BLaER1 treated with 17β-estradiol and CSF1 and Interleukin-3, amounts not matched to agents 10 nM and 100 nM (cell line): ENCODE data around the gene TMTC1.

Source experiments
- H3K27ac ChIP-seq, 11 experiments: shearing (Covaris generic); formaldehyde crosslinking; 2 replicates each; pipeline ENCODE4 v1.8.1; 2022
- H3K27me3 ChIP-seq, 11 experiments: shearing (Covaris generic); formaldehyde crosslinking; 2 replicates each; pipeline ENCODE4 v1.8.1; 2022
- H3K36me3 ChIP-seq, 11 experiments: shearing (Covaris generic); formaldehyde crosslinking; 2 replicates each; pipeline ENCODE4 v1.8.1; 2022
- H3K4me1 ChIP-seq, 10 experiments: shearing (Covaris generic); formaldehyde crosslinking; 2 replicates each; pipeline ENCODE4 v1.8.1; 2022
- H3K4me2 ChIP-seq, 11 experiments: shearing (Covaris generic); formaldehyde crosslinking; 2 replicates each; pipeline ENCODE4 v1.8.1; 2022
- H3K4me3 ChIP-seq, 10 experiments: shearing (Covaris generic); formaldehyde crosslinking; 2 replicates each; pipeline ENCODE4 v1.8.1; 2022
- H3K9ac ChIP-seq, 11 experiments: shearing (Covaris generic); formaldehyde crosslinking; 2 replicates each; pipeline ENCODE4 v1.8.1; 2022
- H3K9me3 ChIP-seq, 11 experiments: shearing (Covaris generic); formaldehyde crosslinking; replicated peaks in 1 of 11; 2 replicates each; pipeline ENCODE4 v1.8.1; 2022
- H4K20me1 ChIP-seq, 11 experiments: shearing (Covaris generic); formaldehyde crosslinking; 2 replicates each; pipeline ENCODE4 v1.8.1; 2022
- Cebpa-rat ChIP-seq, 11 experiments: shearing (Covaris generic); IDR thresholded peaks; 2 replicates each; pipeline ENCODE4 v1.8.1; 2022

The TMTC1 gene

DNA sequence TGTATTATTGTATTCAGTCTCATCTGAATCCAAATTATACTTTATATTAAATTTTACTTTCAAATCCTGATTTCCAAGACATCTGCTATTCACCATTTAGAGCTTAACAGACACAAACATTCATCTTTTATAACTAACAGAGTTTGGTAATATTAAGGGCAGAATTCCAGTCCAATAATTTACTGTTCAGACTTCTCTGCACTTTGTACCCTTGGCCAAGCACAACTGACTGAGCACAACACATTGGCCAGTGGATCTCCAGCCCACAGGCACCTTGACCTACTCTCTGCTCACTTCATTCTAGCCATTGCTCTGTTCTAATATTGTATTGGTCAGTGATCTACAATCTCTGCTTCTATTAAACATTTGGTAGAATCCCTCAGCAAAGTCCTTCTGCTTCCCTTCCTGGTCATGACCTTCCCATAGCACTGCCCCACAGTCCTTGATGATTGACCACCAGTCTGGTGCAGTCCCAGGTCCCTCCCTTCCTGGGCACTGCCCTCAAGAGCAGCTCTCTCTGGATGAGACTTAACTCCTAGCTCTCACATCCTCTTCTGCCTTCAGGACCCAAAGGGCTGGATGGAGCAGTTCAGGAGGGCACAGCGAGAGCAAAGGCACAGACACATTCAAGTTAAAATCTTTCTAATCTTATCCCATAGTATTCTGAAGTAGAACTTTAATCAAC, 188.5 kb downstream of the TMTC1 start:
- Histone ChIP-seq H3K9ac (no peak overlapping the region), H3K4me1 (no peaks in the 10 kb centered on the region), H3K27me3 (no peaks in the 10 kb centered on the region), H3K27ac (no peak overlapping the region), H4K20me1 (no peaks in the 10 kb centered on the region), H3K4me3 (no peak overlapping the region), H3K9me3 (no peaks in the 10 kb centered on the region), H3K4me2 (no peak overlapping the region), H3K36me3 (no peaks in the 10 kb centered on the region)
- no peak for TF ChIP-seq Cebpa-rat (IDR thresholded peaks at IDR 0.05)

DNA sequence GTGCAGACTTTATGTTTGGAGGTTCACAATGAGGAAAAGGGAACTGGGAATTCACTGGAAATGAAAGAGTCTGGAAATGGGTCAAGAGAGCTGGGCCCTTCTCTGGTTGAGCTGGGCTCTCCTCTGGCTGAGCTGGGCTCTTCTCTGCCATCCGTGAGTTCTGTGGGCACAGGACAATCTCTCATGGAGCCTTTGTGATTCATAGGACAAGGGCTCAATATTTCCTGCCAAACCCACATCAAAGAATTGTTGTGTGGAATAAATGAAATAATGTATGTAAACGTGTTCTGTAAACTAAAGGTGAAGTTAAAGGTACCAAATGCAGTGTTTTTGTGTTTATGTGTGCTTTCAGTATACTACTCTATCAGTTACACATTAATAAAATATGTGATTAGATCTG, 190.7 kb downstream of the TMTC1 start:
- Histone ChIP-seq H3K4me2 (no peak overlapping the region), H3K4me3 (no peak overlapping the region), H3K27me3 (no peaks in the 10 kb centered on the region), H3K9ac (no peak overlapping the region), H3K36me3 (no peaks in the 10 kb centered on the region), H3K9me3 (no peaks in the 10 kb centered on the region), H4K20me1 (no peaks in the 10 kb centered on the region), H3K27ac (no peak overlapping the region), H3K4me1 (no peaks in the 10 kb centered on the region)
- no peak for TF ChIP-seq Cebpa-rat (IDR thresholded peaks at IDR 0.05)

DNA sequence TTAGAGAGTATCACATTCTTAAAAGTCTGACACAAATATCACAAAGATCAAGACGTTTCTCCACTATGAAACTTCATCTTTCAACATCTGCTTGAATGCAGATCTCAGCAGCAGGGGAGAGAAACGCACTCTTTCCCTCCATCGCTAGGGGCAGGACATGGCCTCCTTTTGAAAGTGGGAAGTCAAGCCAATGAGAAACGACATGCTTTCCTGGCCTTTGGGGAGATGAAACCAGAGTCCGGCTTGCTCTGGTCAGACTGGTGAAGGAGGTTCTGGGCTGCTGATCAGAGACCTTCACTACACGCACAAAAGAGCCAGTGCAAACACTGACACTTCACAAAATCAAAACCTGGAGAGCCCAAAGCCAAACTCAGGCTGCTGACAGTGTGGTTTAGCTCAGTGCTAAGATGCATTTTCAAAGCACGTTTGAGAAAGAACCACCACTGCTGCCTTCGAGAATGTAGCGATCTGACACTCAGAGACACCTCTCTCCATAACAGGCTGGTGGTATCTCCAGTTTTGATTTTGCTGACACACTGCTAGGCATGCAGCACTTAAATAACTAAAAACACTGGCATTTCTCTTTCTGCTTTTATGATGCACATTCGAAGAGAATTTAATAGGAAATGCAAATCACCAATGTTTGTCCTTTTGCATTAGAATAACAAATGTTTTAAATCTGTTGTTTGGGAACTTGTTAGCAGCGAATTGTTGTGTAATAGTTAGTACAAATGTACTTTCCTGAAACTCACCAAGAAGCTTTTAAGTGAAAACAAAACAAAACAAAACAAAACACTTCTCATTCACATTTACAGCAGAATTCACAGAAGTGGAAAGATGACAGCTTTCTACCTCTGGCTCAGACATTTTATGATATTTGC, 192.4 kb downstream of the TMTC1 start:
- no peaks in the 10 kb centered on the region for H4K20me1 ChIP-seq
- H3K27ac ChIP-seq: no peak overlapping the region
- H3K4me2 ChIP-seq: no peak overlapping the region; a peak in 1 of 22 replicates
- TF ChIP-seq Cebpa-rat (IDR thresholded peaks at IDR 0.05): no peak
- H3K4me3 ChIP-seq: no peak overlapping the region
- no peaks in the 10 kb centered on the region for H3K27me3 ChIP-seq
- H3K9ac ChIP-seq: no peak overlapping the region
- no peaks in the 10 kb centered on the region for H3K36me3 ChIP-seq
- H3K4me1 ChIP-seq: no peaks in the 10 kb centered on the region
- H3K9me3 ChIP-seq: no peaks in the 10 kb centered on the region

DNA sequence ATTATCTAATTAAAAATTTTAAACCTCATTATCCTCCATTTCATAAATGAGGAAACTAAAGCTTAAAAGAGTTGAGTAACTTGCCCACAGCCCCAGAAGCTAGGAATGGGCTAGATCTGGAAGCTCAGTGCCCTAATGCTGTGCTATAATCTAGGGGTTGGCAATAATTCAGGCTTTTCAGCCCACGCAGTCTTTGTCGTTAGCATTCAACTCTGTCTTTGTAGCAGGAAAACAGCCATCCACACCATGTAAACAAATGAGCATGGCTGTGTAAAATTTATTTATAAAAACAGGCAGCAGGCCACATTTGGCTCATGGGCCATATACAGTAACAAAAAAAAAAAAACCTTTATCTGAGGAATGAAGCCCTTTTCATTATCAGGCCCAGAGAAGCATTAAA, 193.9 kb downstream of the TMTC1 start:
- Histone ChIP-seq H3K27ac (no peak overlapping the region), H4K20me1 (no peaks in the 10 kb centered on the region), H3K9me3 (no peaks in the 10 kb centered on the region), H3K4me1 (no peaks in the 10 kb centered on the region), H3K4me2 (no peak overlapping the region), H3K36me3 (no peaks in the 10 kb centered on the region), H3K27me3 (no peaks in the 10 kb centered on the region), H3K4me3 (no peak overlapping the region), H3K9ac (no peak overlapping the region)
- no peak for TF ChIP-seq Cebpa-rat (IDR thresholded peaks at IDR 0.05)

- Histone ChIP-seq H3K27me3 (no peaks in the 10 kb centered on the region), H3K9me3 (no peaks in the 10 kb centered on the region), H3K27ac (no peak overlapping the region), H3K36me3 (no peaks in the 10 kb centered on the region), H3K4me2 (no peak overlapping the region), H3K4me3 (no peak overlapping the region), H3K4me1 (no peaks in the 10 kb centered on the region), H4K20me1 (no peaks in the 10 kb centered on the region), H3K9ac (no peak overlapping the region)
- no peak for TF ChIP-seq Cebpa-rat (IDR thresholded peaks at IDR 0.05)
Measured at GRCh38 chr12:29589286-29589820, 194.4 kb downstream of the TMTC1 start.

GRCh38 chr12:29582677-29583272, 201.0 kb downstream of the TMTC1 start:
- Histone ChIP-seq H4K20me1 (no peaks in the 10 kb centered on the region), H3K9me3 (no peaks in the 10 kb centered on the region), H3K4me1 (peaks cover 0 to 21% (median 0%) of the 10 kb centered on the region in 10 experiments; a peak in 7 of 20 replicates), H3K9ac (no peak overlapping the region), H3K27me3 (no peaks in the 10 kb centered on the region), H3K27ac (no peak overlapping the region), H3K36me3 (no peaks in the 10 kb centered on the region), H3K4me2 (peak overlapping the region in 2 of 11 experiments; percentile 17 to 40; a peak in 1 of 22 replicates), H3K4me3 (no peak overlapping the region)
- no peak for TF ChIP-seq Cebpa-rat (IDR thresholded peaks at IDR 0.05)

DNA sequence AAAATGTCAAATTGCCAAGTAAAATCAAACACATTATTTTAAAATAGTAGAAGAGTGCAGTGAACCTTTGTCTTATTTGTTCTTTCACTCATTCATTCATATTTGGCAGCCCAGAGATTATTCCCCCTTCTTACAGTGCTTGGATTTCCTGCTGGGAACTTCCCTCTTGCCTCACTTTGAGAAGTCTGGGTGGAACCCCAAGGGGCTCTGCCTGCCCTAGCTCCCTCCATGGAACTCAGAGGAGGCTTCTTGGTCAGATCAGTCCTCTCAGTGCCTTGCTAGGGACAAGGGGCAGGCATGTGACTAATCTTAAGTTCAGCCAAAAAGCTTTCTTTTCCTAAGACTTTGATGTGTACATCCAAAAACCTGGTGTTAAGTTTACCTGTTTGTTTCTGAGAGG, 201.6 kb downstream of the TMTC1 start:
- H3K9ac ChIP-seq: no peak overlapping the region
- no peaks in the 10 kb centered on the region for H3K27me3 ChIP-seq
- H4K20me1 ChIP-seq: no peaks in the 10 kb centered on the region
- H3K9me3 ChIP-seq: no peaks in the 10 kb centered on the region
- no peak overlapping the region for H3K27ac ChIP-seq
- no peak for TF ChIP-seq Cebpa-rat (IDR thresholded peaks at IDR 0.05)
- H3K4me1 ChIP-seq: peaks cover 0 to 22% (median 0%) of the 10 kb centered on the region in 10 experiments; a peak in 7 of 20 replicates
- no peaks in the 10 kb centered on the region for H3K36me3 ChIP-seq
- peak overlapping the region in 2 of 11 experiments; percentile 17 to 40; a peak in 1 of 22 replicates for H3K4me2 ChIP-seq
- no peak overlapping the region for H3K4me3 ChIP-seq

- TF ChIP-seq Cebpa-rat (IDR thresholded peaks at IDR 0.05): no peak
- no peaks in the 10 kb centered on the region for H3K9me3 ChIP-seq
- no peaks in the 10 kb centered on the region for H3K36me3 ChIP-seq
- H3K9ac ChIP-seq: no peak overlapping the region
- no peaks in the 10 kb centered on the region for H3K27me3 ChIP-seq
- H3K4me3 ChIP-seq: no peak overlapping the region
- H3K4me1 ChIP-seq: peaks cover 0 to 22% (median 0%) of the 10 kb centered on the region in 10 experiments; a peak in 7 of 20 replicates
- no peaks in the 10 kb centered on the region for H4K20me1 ChIP-seq
- H3K4me2 ChIP-seq: peak overlapping the region in 2 of 11 experiments; percentile 17 to 40; a peak in 1 of 22 replicates
- H3K27ac ChIP-seq: no peak overlapping the region
Measured at GRCh38 chr12:29581631-29582030, 202.1 kb downstream of the TMTC1 start.

DNA sequence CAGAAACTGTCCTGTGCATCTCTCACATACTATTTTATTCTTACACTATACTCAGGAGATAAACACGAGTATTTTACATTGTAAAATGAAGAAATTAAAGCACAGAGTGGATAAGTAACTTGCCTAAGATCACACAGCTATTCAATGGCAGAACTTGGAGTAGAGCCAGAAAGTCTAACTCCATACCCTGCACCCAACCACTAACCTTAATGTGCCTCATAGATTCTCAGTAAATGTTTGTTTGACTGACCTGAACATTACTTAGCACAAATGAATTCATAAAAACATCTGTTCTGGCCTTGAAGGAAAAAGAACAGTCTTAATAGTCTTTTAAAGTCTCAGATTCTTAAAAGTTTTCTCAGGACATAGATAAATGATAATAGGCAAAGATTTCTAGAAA, 202.8 kb downstream of the TMTC1 start:
- Histone ChIP-seq H4K20me1 (no peaks in the 10 kb centered on the region), H3K36me3 (no peaks in the 10 kb centered on the region), H3K4me2 (no peak overlapping the region), H3K4me1 (peaks cover 0 to 22% (median 0%) of the 10 kb centered on the region in 10 experiments; a peak in 7 of 20 replicates), H3K9ac (no peak overlapping the region), H3K27ac (no peak overlapping the region), H3K27me3 (no peaks in the 10 kb centered on the region), H3K4me3 (no peak overlapping the region), H3K9me3 (no peaks in the 10 kb centered on the region)
- TF ChIP-seq Cebpa-rat (IDR thresholded peaks at IDR 0.05): no peak
